GM23338 (cell line): ENCODE data around the gene ITPR2.

Source experiments
- EZH2phosphoT487 ChIP-seq: fragments of 200-600 bp; sonication (generic); IDR thresholded peaks from one replicate; pipeline ENCODE4 v1.8.1; 2018; ENCODE audit warnings: antibody characterized with exemption; ENCODE audit not compliant: unreplicated experiment
- POLR2AphosphoS5 ChIP-seq: IDR thresholded peaks from 2 replicates; pipeline ENCODE4 v1.6.1; 2016; ENCODE audit warnings: antibody characterized with exemption, low read depth
- TF ChIP-seq, protein P1 (sequence below), 2 experiments: fragments of 200-600 bp in 1 of 2; sonication (generic) in 1 of 2; conservative IDR thresholded peaks; 2 replicates each; pipeline versions ENCODE4 v1.5.1 to v1.6.1; 2016 to 2017; ENCODE audit warnings: antibody characterized with exemption in 2 of 2, low read depth in 2 of 2, mild to moderate bottlenecking in 2 of 2, moderate library complexity in 1 of 2

DNA sequence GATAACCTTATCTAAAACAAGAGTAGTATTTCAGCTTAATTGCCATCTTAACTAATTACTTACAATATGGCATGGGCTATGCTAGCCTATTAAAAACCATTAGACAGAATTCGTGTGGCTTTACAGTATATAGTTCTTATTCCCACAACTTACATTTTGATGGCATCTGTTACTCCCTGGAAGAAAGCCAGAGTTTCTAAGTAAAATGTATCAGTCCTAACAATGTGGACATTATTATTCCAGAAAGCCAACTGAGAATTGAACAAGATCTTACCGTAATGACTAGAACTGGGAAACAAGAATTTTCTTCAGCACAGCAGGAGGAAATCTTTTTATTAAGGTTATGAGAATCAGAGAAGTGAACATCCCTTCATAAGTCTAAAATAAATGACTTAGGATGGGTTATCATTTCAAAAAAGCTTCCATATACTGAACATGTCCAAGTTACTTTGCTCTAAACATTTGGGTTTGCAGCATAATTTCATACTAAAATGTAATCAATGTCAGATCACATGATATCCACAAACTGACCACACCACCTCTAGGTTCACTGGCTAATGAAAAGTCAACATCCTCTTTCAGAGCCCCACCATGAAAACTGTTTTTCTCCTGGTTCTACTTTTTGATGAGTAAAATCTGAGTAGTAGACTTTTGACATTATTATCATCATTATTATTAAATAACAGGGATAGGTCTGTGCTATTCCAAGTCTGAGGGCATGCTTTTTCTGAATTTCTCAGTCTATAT is 457.9 kb downstream of the ITPR2 start:
- TF ChIP-seq, protein P1, sequence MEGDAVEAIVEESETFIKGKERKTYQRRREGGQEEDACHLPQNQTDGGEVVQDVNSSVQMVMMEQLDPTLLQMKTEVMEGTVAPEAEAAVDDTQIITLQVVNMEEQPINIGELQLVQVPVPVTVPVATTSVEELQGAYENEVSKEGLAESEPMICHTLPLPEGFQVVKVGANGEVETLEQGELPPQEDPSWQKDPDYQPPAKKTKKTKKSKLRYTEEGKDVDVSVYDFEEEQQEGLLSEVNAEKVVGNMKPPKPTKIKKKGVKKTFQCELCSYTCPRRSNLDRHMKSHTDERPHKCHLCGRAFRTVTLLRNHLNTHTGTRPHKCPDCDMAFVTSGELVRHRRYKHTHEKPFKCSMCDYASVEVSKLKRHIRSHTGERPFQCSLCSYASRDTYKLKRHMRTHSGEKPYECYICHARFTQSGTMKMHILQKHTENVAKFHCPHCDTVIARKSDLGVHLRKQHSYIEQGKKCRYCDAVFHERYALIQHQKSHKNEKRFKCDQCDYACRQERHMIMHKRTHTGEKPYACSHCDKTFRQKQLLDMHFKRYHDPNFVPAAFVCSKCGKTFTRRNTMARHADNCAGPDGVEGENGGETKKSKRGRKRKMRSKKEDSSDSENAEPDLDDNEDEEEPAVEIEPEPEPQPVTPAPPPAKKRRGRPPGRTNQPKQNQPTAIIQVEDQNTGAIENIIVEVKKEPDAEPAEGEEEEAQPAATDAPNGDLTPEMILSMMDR (conservative IDR thresholded peaks at IDR 0.05; ENCODE audit: low read depth in 2 of 2), result no peak
- no peak for TF ChIP-seq EZH2phosphoT487
- no peak for TF ChIP-seq POLR2AphosphoS5
